Measurements from ENCODE around the gene NPLOC4.

GRCh38 chr17:81522491-81523401 lies 114.2 kb downstream of the NPLOC4 start:
- TF ChIP-seq POLR2A (IDR thresholded peaks at IDR 0.05; ENCODE audit: low read depth, low read length) (no peak), TAF1 (IDR thresholded peaks at IDR 0.05; ENCODE audit: low read depth, low read length) (no peak), POLR2AphosphoS5 (IDR thresholded peaks at IDR 0.05; ENCODE audit: low read depth, low read length) (no peak), SPI1 (IDR thresholded peaks at IDR 0.05; ENCODE audit: low read depth, low read length) (no peak)

Data from GM12891 (cell line).